K562 (cell line): ENCODE results near the gene STEAP1B. TPM values are rescaled to one million over a fixed set of nuclear protein-coding genes. Genes with fewer than 3 reads are reported as not detected.
A peak's percentile ranks its signal among the peaks of the same experiment; 100 is the strongest.

Experiments
- ATAC-seq: fragments of 200-7000 bp; cut with Tn5 transposase; 3 replicates; pipeline ENCODE4 v1.9.1; 2020; ENCODE audit warnings: moderate library complexity
- BruUV-seq: library from RNA; stranded (reverse); fragments of 400-500 nt; replicated peaks from 2 replicates; lab custom pipeline; 2021; lab: Mats Ljungman, UMichigan
- CTCF ChIA-PET: fragments of 300-600 bp; formaldehyde crosslinking; extraction: SDS; loops from one replicate; lab custom pipeline; 2021; ENCODE audit warnings: low intra/inter-chr PET ratio; lab: Yijun Ruan, JAX
- POLR2A ChIA-PET: fragments of 300-600, 350-650 bp; sonication (Branson Sonifier 250); formaldehyde crosslinking; extraction: SDS; loops from one replicate; lab custom pipeline; 2021; ENCODE audit warnings: antibody characterized with exemption, inconsistent platforms; lab: Yijun Ruan, JAX
- DNase-seq, 4 experiments: peaks; one replicate each; pipeline versions ENCODE4 v3.0.0 to v3.0.0-alpha.2; 2011 to 2018; ENCODE audit warnings: low spot score in 3 of 4, mixed read lengths in 3 of 4; ENCODE audit errors: extremely low read depth in 1 of 4
- FAIRE-seq: peaks from 2 replicates; lab custom pipeline; 2011; peaks lifted over from hg19 to GRCh38; lab: Jason Lieb, UNC
- H2AFZ ChIP-seq: 2 replicates; pipeline ENCODE4 v1.6.0; 2011; ENCODE audit warnings: low read depth, low read length, control low read depth, inconsistent platforms
- H3K27ac ChIP-seq: fragments of 200-600 bp; 3 replicates; pipeline ENCODE4 v1.8.0; 2011; ENCODE audit warnings: low read depth, mild to moderate bottlenecking, control low read depth, inconsistent platforms, low read length, moderate library complexity, mixed read lengths; ENCODE audit errors: extremely low read depth
- H3K27me3 ChIP-seq, 2 experiments: fragments of 300-600 bp in 1 of 2; 2 replicates in 1 of 2; 3 replicates in 1 of 2; pipeline versions ENCODE4 v1.6.0 to v1.8.0; 2011; ENCODE audit warnings: inconsistent platforms in 2 of 2, low read length in 2 of 2, mild to moderate bottlenecking in 1 of 2, mixed read lengths in 1 of 2, moderate library complexity in 1 of 2; ENCODE audit not compliant: control insufficient read depth in 2 of 2, insufficient read depth in 2 of 2
- H3K36me3 ChIP-seq: fragments of 300-600 bp; 3 replicates; pipeline ENCODE4 v1.8.0; 2011; ENCODE audit warnings: mild to moderate bottlenecking, low read length, inconsistent platforms; ENCODE audit not compliant: control insufficient read depth, insufficient read depth
- H3K4me1 ChIP-seq, 2 experiments: fragments of 200-600 bp in 1 of 2; replicated peaks in 1 of 2; 2 replicates in 1 of 2; 3 replicates in 1 of 2; pipeline versions ENCODE4 v1.5.1 to v1.8.0; 2011; ENCODE audit warnings: inconsistent platforms in 2 of 2, low read length in 2 of 2, mild to moderate bottlenecking in 1 of 2, mixed read lengths in 1 of 2, moderate library complexity in 1 of 2; ENCODE audit not compliant: control insufficient read depth in 2 of 2, insufficient read depth in 2 of 2
- H3K4me2 ChIP-seq: 2 replicates; pipeline ENCODE4 v1.6.1; 2011; ENCODE audit warnings: low read length, control low read depth, inconsistent platforms, mixed read lengths; ENCODE audit not compliant: insufficient read depth
- H3K4me3 ChIP-seq: fragments of 200-600 bp; sonication (generic), shearing (Covaris generic); 2 replicates; pipeline ENCODE4 v1.5.1; 2016; ENCODE audit warnings: control low read depth, inconsistent platforms
- H3K79me2 ChIP-seq: fragments of 200-600 bp; 3 replicates; pipeline ENCODE4 v1.8.0; 2011; ENCODE audit warnings: low read length, inconsistent platforms; ENCODE audit not compliant: control insufficient read depth, insufficient read depth
- H3K9ac ChIP-seq, 2 experiments: 2 replicates each; pipeline versions ENCODE4 v1.6.0 to v1.6.1; 2011; ENCODE audit warnings: low read depth in 2 of 2, low read length in 2 of 2, control low read depth in 1 of 2, inconsistent platforms in 1 of 2, mild to moderate bottlenecking in 1 of 2, mixed read lengths in 1 of 2; ENCODE audit not compliant: insufficient read depth in 1 of 2
- H3K9me1 ChIP-seq: one replicate; pipeline ENCODE4 v1.6.0; 2011; ENCODE audit warnings: inconsistent platforms, mild to moderate bottlenecking, low read length, moderate library complexity; ENCODE audit not compliant: control insufficient read depth, insufficient read depth
- H3K9me3 ChIP-seq: replicated peaks from 2 replicates; pipeline ENCODE4 v1.5.1; 2011; ENCODE audit warnings: low read depth, low read length, inconsistent platforms; ENCODE audit not compliant: control insufficient read depth, insufficient read depth
- H4K20me1 ChIP-seq: replicated peaks from 2 replicates; pipeline ENCODE4 v1.6.1; 2011; ENCODE audit warnings: low read length, inconsistent platforms, mixed read lengths; ENCODE audit not compliant: control insufficient read depth, insufficient read depth
- FOSL1 ChIP-seq: fragments of 200-800 bp; sonication (Bioruptor generic); conservative IDR thresholded peaks from 2 replicates; pipeline ENCODE4 v1.6.1; 2016; ENCODE audit warnings: missing genetic modification characterization, missing compliant biosample characterization
- MEIS2 ChIP-seq: fragments of 450-650 bp; IDR thresholded peaks from 2 replicates; pipeline ENCODE4 v1.6.1; 2014; ENCODE audit warnings: mild to moderate bottlenecking; ENCODE audit not compliant: partially characterized antibody
- NRF1 ChIP-seq, 2 experiments: fragments of 450-650 bp; IDR thresholded peaks in 1 of 2; conservative IDR thresholded peaks in 1 of 2; 2 replicates each; pipeline ENCODE4 v1.6.1; 2014; ENCODE audit warnings: mild to moderate bottlenecking in 2 of 2
- PTTG1 ChIP-seq: fragments of 450-650 bp; IDR thresholded peaks from 2 replicates; pipeline ENCODE4 v1.6.1; 2016; ENCODE audit warnings: low read depth, mild to moderate bottlenecking, missing genetic modification characterization, missing compliant biosample characterization
- RCOR1 ChIP-seq, 2 experiments: IDR thresholded peaks; 2 replicates each; pipeline ENCODE4 v1.6.1; 2012; ENCODE audit warnings: low read depth in 2 of 2, low read length in 2 of 2, borderline replicate concordance in 1 of 2, improper control_type of control experiment in 1 of 2
- TBP ChIP-seq: optimal IDR thresholded peaks from 2 replicates; pipeline ENCODE3; 2011; ENCODE audit warnings: low read depth, low read length, improper control_type of control experiment
- ZNF584 ChIP-seq: fragments of 200-800 bp; sonication (Bioruptor generic); IDR thresholded peaks from 2 replicates; pipeline ENCODE4 v1.6.1; 2016; ENCODE audit warnings: low read depth, mild to moderate bottlenecking, missing genetic modification characterization, missing compliant biosample characterization
- WGBS: fragments of 100-300 bp; shearing (Covaris generic); methylation state at CpG from one replicate; pipeline ENCODE4 v1.1.6; 2016; ENCODE audit warnings: low coverage, mixed read lengths; ENCODE audit not compliant: insufficient coverage; ENCODE audit errors: missing lambda C conversion rate; 5-methylcytosine and 5-hydroxymethylcytosine counted together
- in situ Hi-C: fragments of 300-500 bp; cut with MboI; formaldehyde crosslinking; loops from 4 replicates; pipeline ENCODE4 v1.15.0; 2018; ENCODE audit warnings: inconsistent platforms, mixed read lengths
- intact Hi-C: fragments of 100-400 bp; cut with micrococcal nuclease; formaldehyde crosslinking; loops from 2 replicates; pipeline ENCODE4 v1.14.2; 2022
- polyA plus RNA-seq, 8 experiments: library from polyadenylated mRNA; depleted of rRNA in 4 of 8; stranded (reverse) in 5 of 8; unstranded in 3 of 8; fragments of >200 nt; fragmentation: Nextera tagmentation in 2 of 8; fragmentation: Illumina TruSeq in 1 of 8; extraction: Ambion mirVana in 2 of 8; extraction: Trizol in 1 of 8; gene quantifications; 2 replicates each; pipeline versions ENCODE4 v1.2.1 to v1.2.3, GENCODE V29; 2011 to 2014; ENCODE audit warnings: inconsistent platforms in 1 of 8, missing spikeins in 1 of 8
- total RNA-seq, 7 experiments: library from RNA; depleted of rRNA in 6 of 7; stranded (reverse); fragments of >200 nt in 6 of 7; fragmentation: Illumina TruSeq in 2 of 7; extraction: Trizol in 2 of 7; gene quantifications; 2 replicates each; pipeline versions ENCODE4 v1.2.1 to v1.2.3, GENCODE V29; 2011 to 2021; ENCODE audit warnings: low replicate concordance in 1 of 7
- TF ChIP-seq, protein P1 (sequence below): fragments of 200-800 bp; sonication (Bioruptor generic); IDR thresholded peaks from 2 replicates; pipeline ENCODE4 v1.6.1; 2017; ENCODE audit warnings: missing genetic modification characterization, missing compliant biosample characterization

The STEAP1B gene
- total and polyA plus RNA-seq, 9 of the 15 experiments (the other 6 are each of a cell fraction or from before 2014, with no cell fraction given): 20.0 to 38.5 (median 30.6) TPM

DNA sequence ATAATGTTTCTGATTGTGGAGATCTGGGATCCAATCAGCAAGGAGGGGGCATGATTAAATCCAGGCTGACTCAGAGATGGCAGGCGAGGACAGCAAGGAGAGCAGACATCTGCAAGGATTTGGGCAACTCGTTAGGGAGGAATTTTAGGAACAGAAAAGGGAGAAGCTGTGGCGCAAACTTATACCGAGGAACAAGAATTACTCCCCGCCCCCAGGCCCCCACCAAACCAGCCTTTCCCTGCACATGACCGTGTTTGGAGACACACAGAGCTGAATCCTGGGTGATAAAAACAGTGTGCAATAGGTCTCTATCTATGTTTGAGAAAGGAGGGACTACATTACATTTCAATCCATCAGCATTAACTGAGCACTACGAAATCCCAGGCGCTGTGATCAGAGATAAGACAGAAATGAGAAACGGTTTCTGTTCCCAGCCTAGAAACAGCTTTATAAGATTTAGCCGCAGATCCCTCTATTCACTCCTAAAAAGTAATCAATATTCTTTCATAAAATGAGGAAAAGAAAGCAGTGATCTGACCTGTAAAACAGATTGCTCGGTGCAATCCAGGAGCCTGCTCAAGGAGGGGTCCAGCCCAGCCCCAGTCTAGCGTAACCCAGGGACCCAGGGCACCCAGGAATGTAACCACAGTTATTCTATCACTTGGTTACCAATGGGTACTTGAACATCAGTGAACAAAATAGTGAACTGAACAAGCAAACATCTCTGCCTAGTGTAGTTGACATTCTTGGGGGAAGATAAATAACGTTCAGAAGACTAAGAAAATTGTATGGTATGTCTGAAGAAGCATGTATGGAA, 105.9 kb downstream of the STEAP1B start:
- Histone ChIP-seq H2AFZ (no peak overlapping the region), H3K9me3 (no peaks in the 10 kb centered on the region), H3K27ac (no peak overlapping the region), H3K4me1 (peaks cover 0 to 18% of the 10 kb centered on the region in 2 experiments; a peak in 4 of 5 replicates), H3K4me3 (no peak overlapping the region), H3K4me2 (no peak overlapping the region), H3K27me3 (0 out of 5 replicates have a peak, but pooled peaks cover 0 to 4% of the 10 kb centered on the region in 2 experiments)
- ChIA-PET POLR2A (interaction anchor here (0.6 to 1.2 kb wide), 3 partner anchors 12 to 265 kb away, joined by 3 read pairs; no protein-coding TSS in a partner anchor), CTCF (no interaction called here)
- BruUV-seq: no TSS peak
- FAIRE-seq: no peak
- in situ Hi-C loops: no loop called here
- peak; percentile 26; the same call in 1 of the 3 replicates for ATAC-seq
- TF ChIP-seq TBP: no peak
- TF ChIP-seq ZNF584: no peak
- TF ChIP-seq FOSL1 (tag): peak; percentile 39
- TF ChIP-seq NRF1 (conservative IDR thresholded peaks at IDR 0.05 in 1 of 2, IDR thresholded peaks at IDR 0.05 in 1 of 2): 0 out of 4 replicates have a peak, but pooled peaks have one; percentile 8 to 27
- TF ChIP-seq, protein P1, sequence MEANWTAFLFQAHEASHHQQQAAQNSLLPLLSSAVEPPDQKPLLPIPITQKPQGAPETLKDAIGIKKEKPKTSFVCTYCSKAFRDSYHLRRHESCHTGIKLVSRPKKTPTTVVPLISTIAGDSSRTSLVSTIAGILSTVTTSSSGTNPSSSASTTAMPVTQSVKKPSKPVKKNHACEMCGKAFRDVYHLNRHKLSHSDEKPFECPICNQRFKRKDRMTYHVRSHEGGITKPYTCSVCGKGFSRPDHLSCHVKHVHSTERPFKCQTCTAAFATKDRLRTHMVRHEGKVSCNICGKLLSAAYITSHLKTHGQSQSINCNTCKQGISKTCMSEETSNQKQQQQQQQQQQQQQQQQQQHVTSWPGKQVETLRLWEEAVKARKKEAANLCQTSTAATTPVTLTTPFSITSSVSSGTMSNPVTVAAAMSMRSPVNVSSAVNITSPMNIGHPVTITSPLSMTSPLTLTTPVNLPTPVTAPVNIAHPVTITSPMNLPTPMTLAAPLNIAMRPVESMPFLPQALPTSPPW (CRISPR knock-in tag): 0 out of 2 replicates have a peak, but pooled peaks have one; percentile 16
- no peak for TF ChIP-seq PTTG1 (tag)
- peak; percentile 30 for TF ChIP-seq MEIS2
- peak in 1 of 2 experiments; percentile 36; a peak in 1 of 4 replicates for TF ChIP-seq RCOR1 (IDR thresholded peaks at IDR 0.05; ENCODE audit: borderline replicate concordance in 1 of 2, low read depth in 2 of 2, low read length in 2 of 2)
- TF ChIP-seq, all 486 proteins: peak for 5
- Histone ChIP-seq H3K9me1 (no peaks in the 10 kb centered on the region), H3K9ac (no peak overlapping the region), H3K36me3 (no peaks in the 10 kb centered on the region), H3K79me2 (no peaks in the 10 kb centered on the region), H4K20me1 (no peaks in the 10 kb centered on the region)
- intact Hi-C loops: loop anchor here (5.0 kb wide), 1 partner anchor 58 kb away; no protein-coding TSS in a partner anchor
- WGBS: 10% methylated on average over 12 of the region's 13 CpGs
- DNase-seq: no peak
